ENCODE results near the gene NDUFB8.
"Not testable (repeated sequence)": the region's sequence is repeated elsewhere in the genome, so short reads cannot be mapped to it uniquely, and the experiment has no call there.

The NDUFB8 gene

GRCh38 chr10:100529475-100530298, at the start of gene NDUFB8:
Gene NDUFB8, minus strand, starts transcription at chr10:100529871. Its CDS starts 20 bp downstream, at chr10:100529851.
- DNase-seq (ENCODE audit: low read depth in 2 of 2, low spot score in 1 of 2): peak; percentile 64 to 78

- DNase-seq (ENCODE audit: low read depth in 2 of 2, low spot score in 1 of 2): no peak
These were observed 46.6 kb upstream of the NDUFB8 start for GRCh38 chr10:100576282-100576635.

GRCh38 chr10:100575585-100576281, 46.1 kb upstream of the NDUFB8 start:
- DNase-seq (ENCODE audit: low read depth in 2 of 2, low spot score in 1 of 2): no peak

- DNase-seq (ENCODE audit: low read depth in 2 of 2, low spot score in 1 of 2): not testable (repeated sequence)
These were observed 45.5 kb upstream of the NDUFB8 start for GRCh38 chr10:100575146-100575545.

GRCh38 chr10:100571084-100571856, 41.6 kb upstream of the NDUFB8 start:
- no peak for DNase-seq (ENCODE audit: low read depth in 2 of 2, low spot score in 1 of 2)

GRCh38 chr10:100570506-100570905, 40.8 kb upstream of the NDUFB8 start:
- DNase-seq (ENCODE audit: low read depth in 2 of 2, low spot score in 1 of 2): no peak

- no peak for DNase-seq (ENCODE audit: low read depth in 2 of 2, low spot score in 1 of 2)
These were observed 40.2 kb upstream of the NDUFB8 start for GRCh38 chr10:100569687-100570481.

GRCh38 chr10:100568912-100569311, 39.2 kb upstream of the NDUFB8 start:
- no peak for DNase-seq (ENCODE audit: low read depth in 2 of 2, low spot score in 1 of 2)

- no peak for DNase-seq (ENCODE audit: low read depth in 2 of 2, low spot score in 1 of 2)
These were observed 38.2 kb upstream of the NDUFB8 start for GRCh38 chr10:100567826-100568225.

GRCh38 chr10:100567249-100567648, 37.6 kb upstream of the NDUFB8 start:
- no peak for DNase-seq (ENCODE audit: low read depth in 2 of 2, low spot score in 1 of 2)

- no peak for DNase-seq (ENCODE audit: low read depth in 2 of 2, low spot score in 1 of 2)
These were observed 36.9 kb upstream of the NDUFB8 start for GRCh38 chr10:100566561-100566960.

- no peak for DNase-seq (ENCODE audit: low read depth in 2 of 2, low spot score in 1 of 2)
These were observed 35.7 kb upstream of the NDUFB8 start for GRCh38 chr10:100565206-100565985.

- peak; percentile 41 to 49 for DNase-seq (ENCODE audit: low read depth in 2 of 2, low spot score in 1 of 2)
These were observed 32.5 kb upstream of the NDUFB8 start for GRCh38 chr10:100562008-100562672.

- no peak for DNase-seq (ENCODE audit: low read depth in 2 of 2, low spot score in 1 of 2)
These were observed 31.3 kb upstream of the NDUFB8 start for GRCh38 chr10:100561005-100561404.

GRCh38 chr10:100560248-100560647, 30.6 kb upstream of the NDUFB8 start:
- no peak for DNase-seq (ENCODE audit: low read depth in 2 of 2, low spot score in 1 of 2)

- DNase-seq (ENCODE audit: low read depth in 2 of 2, low spot score in 1 of 2): no peak
These were observed 25.2 kb upstream of the NDUFB8 start for GRCh38 chr10:100554902-100555301.

GRCh38 chr10:100553929-100554328, 24.3 kb upstream of the NDUFB8 start:
- no peak for DNase-seq (ENCODE audit: low read depth in 2 of 2, low spot score in 1 of 2)

- DNase-seq (ENCODE audit: low read depth in 2 of 2, low spot score in 1 of 2): no peak
These were observed 22.1 kb upstream of the NDUFB8 start for GRCh38 chr10:100551738-100552137.

- no peak for DNase-seq (ENCODE audit: low read depth in 2 of 2, low spot score in 1 of 2)
These were observed 21.5 kb upstream of the NDUFB8 start for GRCh38 chr10:100551196-100551595.

GRCh38 chr10:100544950-100545349, 15.3 kb upstream of the NDUFB8 start:
- DNase-seq (ENCODE audit: low read depth in 2 of 2, low spot score in 1 of 2): no peak

All from stimulated activated CD8-positive, alpha-beta memory T cell treated with anti-CD3 and anti-CD28 coated beads, Interleukin-4, amount 100 ng/mL, for 1 hour (primary cell).